GM21360 (cell line): ENCODE measurements around the gene STAB1.
A peak's percentile ranks its signal among the peaks of the same experiment; 100 is the strongest.

Source experiments
- ATAC-seq: cut with Tn5 transposase; IDR thresholded peaks from one replicate; pipeline ENCODE4 v1.9.1; 2021; ENCODE audit warnings: mild to moderate bottlenecking, moderate library complexity; ENCODE audit not compliant: unreplicated experiment

The STAB1 gene

DNA sequence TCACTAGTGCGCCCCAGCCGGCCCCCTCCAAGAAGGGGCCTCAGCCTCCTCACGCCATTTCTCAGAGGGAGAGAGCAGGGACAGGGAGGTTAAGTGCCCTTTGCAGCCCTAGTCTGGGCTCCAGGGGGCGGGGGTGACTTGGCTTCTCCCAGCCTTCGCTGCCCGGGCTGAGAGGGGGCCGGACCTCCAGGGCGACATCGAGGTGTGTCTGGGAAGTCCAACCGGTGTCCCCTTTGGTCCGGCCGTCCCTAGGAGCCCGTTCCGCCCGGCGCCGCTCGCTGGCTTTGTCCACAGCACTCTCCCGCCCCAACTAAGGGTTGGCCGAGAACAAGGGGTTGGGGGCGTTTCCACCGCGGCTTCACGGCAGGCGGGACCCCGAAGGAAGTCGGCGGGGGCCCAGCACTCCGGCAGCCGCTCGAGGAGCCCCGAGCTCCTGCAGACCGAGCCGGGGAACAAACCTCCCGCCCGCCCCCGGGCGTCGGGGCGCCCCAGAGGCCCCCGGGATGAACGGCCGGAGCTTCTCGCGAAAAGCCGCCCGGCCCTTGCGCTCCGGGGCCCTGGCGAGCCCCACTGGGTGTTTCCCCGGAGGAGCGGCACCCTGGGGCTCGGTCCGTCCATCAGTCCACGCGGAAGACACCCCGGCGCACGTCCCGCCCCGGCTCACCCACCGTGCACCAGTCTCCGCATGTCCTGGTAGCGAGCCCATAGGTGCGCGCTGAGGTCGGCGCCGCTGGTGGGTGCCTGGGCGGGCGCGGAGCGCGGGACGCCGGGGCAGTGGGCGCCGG, 37.9 kb downstream of the STAB1 start:
- no peak for ATAC-seq

GRCh38 chr3:52533623-52534280, 38.6 kb downstream of the STAB1 start, which contains the start of gene NT5DC2:
TSS of gene NT5DC2 (minus strand) at chr3:52533857. CDS start at chr3:52533737, 120 bp downstream.
- no peak for ATAC-seq

DNA sequence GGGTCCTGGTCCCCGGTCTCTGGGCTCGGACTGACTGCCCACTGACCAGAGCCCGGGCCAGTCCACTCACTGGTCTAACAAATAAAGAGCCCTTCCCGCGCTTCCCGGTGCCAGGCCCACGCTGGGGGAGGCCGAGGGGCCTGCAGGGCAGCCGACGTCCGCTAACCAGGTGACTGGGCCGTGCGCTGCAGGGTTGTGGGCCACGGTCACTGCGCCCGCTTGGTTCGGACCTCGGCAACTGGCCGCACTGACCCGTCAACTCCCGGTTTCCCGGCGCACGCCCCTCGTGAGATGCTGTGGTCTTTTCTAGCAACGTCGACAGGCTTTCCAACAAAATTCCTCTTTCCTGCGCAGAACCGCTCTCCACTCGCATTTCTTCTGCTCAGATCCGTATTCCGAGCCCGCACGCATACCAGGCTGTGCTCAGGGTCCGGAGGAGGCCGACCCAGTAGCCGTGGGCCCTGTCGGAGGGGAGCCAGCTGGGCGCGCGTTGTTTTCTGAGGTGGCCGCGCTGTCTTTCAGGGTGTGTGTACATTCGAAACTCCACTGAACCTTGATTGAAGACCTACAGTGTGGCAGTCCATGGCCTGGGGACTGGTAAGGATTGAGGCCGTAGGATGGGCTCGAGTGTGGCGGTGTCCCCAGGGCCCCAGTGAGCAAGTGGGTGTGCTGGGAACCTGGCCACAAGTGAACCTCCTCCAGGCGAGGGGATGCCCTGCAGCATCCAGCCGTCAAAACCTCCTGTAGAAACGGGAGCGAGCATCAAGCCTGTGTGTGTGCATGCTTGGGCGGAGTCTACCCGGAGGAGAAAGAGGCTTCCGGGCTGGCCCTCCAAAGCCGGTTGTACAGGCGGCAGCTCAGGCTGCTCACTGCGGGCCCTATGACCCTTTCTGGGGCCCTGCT, 39.4 kb downstream of the STAB1 start:
- no peak for ATAC-seq

- ATAC-seq: no peak
Observed at GRCh38 chr3:52535411-52536111, 40.4 kb downstream of the STAB1 start.

GRCh38 chr3:52536112-52536368, 40.9 kb downstream of the STAB1 start:
- no peak for ATAC-seq

DNA sequence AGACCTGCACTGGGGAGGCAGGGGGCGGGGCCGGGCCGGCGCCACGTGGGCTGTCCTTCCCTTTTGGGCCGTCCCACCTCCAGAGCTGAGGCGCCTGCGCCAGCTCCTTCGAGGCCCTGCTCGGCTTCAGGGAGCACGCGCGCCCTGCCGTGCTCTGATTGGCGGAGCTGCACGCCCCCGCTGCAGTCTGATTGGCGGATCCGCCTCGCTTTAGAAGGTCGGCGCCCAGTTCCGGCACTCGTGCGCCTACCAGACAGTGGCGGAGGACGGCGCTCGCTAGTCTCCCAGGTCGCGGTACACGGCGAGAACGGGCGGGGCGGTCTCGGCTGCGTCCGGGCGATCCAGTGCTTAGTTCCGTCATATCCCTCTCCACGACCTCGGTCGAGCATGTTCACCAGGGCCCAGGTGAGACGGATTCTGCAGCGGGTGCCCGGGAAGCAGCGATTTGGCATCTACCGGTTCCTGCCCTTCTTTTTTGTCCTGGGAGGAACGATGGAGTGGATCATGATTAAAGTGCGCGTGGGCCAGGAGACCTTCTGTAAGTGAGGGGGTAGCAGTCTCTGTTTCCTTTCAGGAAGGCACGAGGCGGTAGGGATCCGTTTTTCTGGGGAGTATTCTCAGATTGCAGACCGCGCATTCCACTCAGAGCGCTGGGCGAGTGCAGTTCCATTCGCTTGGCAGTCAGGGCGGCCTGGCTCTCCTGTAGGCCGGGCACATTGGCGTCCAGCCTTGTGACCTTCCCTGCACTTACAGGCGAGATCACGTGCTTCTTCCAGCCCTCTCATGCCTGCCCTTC, 41.4 kb downstream of the STAB1 start, which contains the start of gene UQCC5:
TSS of gene UQCC5 (plus strand) at position 237 of the 796 bp plus-strand sequence. CDS start at position 388, 151 bp downstream.
- ATAC-seq: peak; percentile 82

DNA sequence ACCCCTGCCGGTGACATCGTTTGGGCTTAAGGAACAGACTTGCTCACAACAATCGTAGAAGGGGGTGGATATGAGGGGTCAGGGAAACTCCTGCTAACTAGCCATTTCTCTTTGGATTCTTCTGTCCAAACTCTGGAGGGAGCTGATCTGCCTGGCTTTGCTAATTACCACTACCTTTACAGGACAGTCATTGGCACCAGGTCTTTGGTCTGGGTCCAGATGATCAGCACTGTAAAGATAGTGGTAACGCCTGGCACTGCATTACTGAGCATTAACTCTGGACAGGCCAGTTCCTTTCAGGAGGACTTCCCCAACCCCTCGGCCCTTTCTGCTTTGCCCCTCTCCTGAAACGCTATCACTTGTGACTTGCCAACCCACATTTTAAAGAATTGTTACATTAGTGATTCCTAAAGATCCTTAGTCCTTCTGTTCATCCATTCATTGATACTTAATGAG, 42.1 kb downstream of the STAB1 start:
- no peak for ATAC-seq

DNA sequence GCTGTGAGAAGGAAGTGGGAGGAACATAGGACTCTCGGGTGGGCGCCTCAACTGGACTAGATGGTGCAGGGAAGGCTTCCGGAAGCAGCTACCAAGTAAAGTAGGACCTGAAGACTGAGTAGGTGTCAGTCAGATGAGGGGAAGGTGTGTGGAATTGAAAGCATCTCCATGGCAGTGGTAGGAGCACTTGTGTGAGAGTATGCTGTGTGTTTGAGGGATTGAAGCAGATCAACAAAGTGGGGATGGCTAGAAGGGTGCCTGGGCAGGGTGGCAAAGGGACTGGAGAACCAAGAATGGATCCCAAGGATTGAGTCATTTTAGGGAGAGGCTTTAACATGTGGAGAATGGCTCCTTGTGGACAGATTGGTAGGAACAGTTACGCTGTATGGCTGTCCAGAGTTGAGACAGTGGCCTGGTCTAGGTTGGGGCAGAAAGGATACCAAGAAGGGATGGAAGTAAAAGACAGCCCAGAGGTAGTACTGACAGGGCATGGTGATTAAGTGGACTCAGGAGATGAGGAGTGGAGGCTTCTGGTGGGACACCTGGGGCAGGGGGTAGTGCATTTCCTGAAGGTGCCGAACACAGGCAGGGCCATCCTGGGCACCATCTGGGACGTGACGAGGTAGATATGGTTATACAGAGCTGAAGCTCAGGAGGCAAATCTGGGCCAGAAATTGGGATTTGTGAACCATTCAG, 42.7 kb downstream of the STAB1 start:
- ATAC-seq: no peak

DNA sequence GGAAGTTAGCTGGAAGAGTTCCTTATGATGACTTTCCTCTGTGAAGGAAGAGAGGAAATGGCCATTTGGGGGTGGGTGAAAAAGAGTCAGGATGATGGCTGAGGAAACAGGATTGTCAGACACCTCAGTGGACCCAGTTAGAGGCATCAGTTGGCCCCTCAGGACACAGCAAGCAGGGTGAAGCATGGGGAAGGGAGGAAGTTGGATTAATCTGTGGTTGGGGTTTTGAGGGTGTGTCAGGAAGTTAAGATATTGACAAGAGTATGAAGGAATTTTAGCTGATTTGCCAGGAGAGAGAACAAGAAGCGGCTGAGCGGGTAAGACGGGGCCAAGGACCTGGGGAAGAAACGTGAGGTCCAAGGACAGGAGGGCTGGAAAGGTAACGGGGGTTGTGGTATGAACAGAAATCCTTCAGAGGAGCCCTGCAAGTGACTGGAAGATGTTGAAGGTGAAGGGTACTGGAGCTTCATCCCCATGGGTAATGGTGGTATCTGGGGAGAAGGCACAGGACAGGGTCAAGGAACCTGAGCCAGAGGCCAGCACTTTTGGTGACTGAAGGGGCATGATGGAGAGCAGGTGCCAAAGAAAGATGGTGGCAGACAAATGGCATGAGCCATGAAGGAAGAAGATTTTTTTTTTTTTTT, 44.0 kb downstream of the STAB1 start:
- ATAC-seq: no peak

DNA sequence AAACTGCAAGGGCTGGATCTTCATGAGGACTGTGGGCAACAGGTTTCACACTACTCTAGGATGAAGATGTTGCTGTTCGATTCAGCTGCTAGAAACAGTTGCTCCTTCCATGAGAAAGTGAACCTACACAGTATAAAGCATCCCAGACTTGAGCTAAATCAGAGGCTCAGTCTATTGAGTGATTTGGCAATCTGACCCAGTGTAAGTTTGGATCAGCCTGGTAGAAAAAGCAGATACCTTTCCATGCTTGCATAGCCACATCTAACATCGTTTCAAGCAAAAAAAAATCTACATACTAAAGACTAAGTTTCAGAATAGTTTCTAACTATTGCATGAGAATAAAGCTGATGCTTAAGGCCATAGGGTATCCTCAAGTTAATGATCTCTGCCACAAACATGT, 45.9 kb downstream of the STAB1 start:
- ATAC-seq: no peak

DNA sequence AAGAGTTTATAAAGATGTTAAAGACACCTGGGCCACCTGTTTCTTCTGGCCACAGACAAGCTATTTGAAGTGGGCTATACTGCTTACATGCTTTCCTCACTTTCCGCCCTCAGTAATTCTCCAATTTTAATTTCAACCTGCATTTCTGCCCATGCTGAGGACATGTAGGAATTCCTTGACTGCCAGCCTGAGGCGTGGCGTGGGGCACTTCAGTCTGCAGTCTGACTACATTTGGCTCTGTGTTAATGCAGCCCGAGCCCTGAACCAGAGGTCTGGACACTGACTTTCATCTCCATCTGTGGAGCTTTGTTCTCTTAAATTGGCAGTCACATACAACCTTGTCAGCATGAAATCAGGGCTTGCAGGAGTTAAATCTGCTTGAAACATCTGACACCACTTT, 49.8 kb downstream of the STAB1 start:
- ATAC-seq: no peak

DNA sequence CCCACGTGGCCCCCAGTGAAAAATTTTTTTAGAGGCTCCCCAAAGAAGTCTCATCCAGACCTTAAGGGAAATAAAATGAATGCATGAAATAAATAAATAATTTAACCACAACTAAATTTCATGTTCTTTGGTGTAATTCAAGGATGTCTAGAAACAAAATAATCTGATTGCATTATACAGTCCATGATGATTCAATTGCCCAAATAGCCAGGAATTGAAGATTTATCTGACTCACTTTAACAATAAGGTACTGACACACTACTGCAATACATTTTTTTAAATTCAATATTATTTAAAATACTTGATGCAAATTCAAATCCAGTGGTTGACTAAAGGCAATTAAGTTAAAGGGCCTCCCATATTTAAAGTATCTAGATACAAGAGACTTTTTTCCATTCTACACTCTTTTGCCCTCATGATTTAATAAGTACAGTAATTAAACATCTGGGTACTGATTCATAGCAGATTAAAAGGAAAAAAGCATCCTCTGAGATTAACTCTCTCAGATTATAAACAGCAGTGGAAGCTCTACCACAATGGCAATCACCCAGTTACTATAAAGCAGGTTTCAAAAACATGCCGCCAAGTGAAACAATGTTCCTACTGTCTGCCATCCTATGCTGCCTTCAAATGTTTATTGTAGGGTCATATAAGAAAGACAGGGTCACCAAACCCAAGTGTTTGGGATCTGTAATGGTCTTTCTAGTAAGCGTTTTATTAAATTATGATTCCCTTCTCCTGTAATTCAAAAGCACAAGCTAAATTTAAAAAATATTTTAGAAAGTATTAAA, 51.2 kb downstream of the STAB1 start:
- no peak for ATAC-seq

DNA sequence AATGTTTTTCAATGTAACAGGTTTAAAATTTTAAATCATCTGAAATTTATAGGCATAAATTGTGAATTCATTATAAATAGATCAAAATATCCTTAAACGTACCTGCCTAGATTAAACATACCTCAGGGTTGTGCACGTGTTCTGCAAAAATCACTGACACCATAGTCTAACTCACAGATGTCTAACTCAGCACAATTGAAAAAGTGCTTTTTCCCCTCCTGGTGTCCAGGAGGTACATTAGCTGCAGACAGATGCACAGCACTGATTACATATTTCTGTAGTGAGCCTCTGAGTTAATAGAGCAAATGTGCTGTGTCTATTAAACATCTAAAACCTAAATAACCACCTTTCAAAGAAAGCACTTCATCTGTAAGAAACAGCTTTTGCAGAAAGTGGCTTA, 52.0 kb downstream of the STAB1 start:
- no peak for ATAC-seq

- ATAC-seq: no peak
Observed at GRCh38 chr3:52551118-52551517, 56.0 kb downstream of the STAB1 start.

- ATAC-seq: no peak
Observed at GRCh38 chr3:52552089-52552488, 57.0 kb downstream of the STAB1 start.

- ATAC-seq: no peak
Observed at GRCh38 chr3:52554026-52554755, 59.1 kb downstream of the STAB1 start.

DNA sequence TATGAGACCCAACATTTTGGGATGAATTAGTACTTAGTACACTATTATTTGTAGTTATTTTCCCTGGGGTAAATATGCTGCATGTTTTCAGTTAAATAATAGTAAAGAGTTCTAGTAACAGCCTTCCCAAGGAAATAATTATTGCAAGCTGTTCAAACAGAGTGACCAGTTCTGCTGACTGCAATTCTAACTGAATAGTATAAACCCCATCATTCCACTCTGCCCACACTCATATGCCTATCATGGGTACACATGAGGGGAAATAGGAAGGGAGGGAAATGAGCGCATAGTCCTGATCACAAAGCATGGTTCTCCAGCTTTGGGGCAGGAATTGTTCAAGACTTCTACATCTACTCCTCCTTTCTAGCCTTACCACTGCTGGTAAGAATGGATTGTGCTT, 59.9 kb downstream of the STAB1 start:
- ATAC-seq: no peak
